Stromal cell of bone marrow (primary cell): ENCODE results near the gene PRDM15.

Source experiments
- DNase-seq: peaks from one replicate; pipeline ENCODE4 v3.0.0-alpha.2; 2012; ENCODE audit warnings: low read depth

PRDM15 gene

GRCh38 chr21:41762753-41763152 is 116.4 kb downstream of the PRDM15 start:
- no peak for DNase-seq

GRCh38 chr21:41761934-41762635 is 117.1 kb downstream of the PRDM15 start:
- DNase-seq = no peak

- DNase-seq = no peak
Measured at GRCh38 chr21:41761211-41761933, 117.8 kb downstream of the PRDM15 start.

GRCh38 chr21:41760411-41760810 is 118.7 kb downstream of the PRDM15 start:
- no peak for DNase-seq

GRCh38 chr21:41759926-41760325 is 119.2 kb downstream of the PRDM15 start:
- no peak for DNase-seq

- no peak for DNase-seq
Measured at GRCh38 chr21:41759214-41759840, 119.8 kb downstream of the PRDM15 start.

GRCh38 chr21:41758550-41758949 is 120.6 kb downstream of the PRDM15 start:
- DNase-seq = no peak

- DNase-seq = no peak
Measured at GRCh38 chr21:41755934-41756773, 123.0 kb downstream of the PRDM15 start.

GRCh38 chr21:41755258-41755933 is 123.7 kb downstream of the PRDM15 start:
- no peak for DNase-seq

GRCh38 chr21:41754479-41754891 is 124.7 kb downstream of the PRDM15 start:
- DNase-seq = no peak

GRCh38 chr21:41753006-41753898 is 125.9 kb downstream of the PRDM15 start:
- DNase-seq = no peak

- peak; percentile 62 for DNase-seq
Measured at GRCh38 chr21:41752231-41752681, 126.9 kb downstream of the PRDM15 start.

- no peak for DNase-seq
Measured at GRCh38 chr21:41751611-41752011, 127.5 kb downstream of the PRDM15 start.

GRCh38 chr21:41750532-41751151 is 128.5 kb downstream of the PRDM15 start:
- no peak for DNase-seq

GRCh38 chr21:41750051-41750450 is 129.1 kb downstream of the PRDM15 start:
- no peak for DNase-seq

GRCh38 chr21:41749286-41749685 is 129.9 kb downstream of the PRDM15 start:
- DNase-seq = no peak
